ENCODE results near the gene ALPL.
A peak's percentile ranks its signal among the peaks of the same experiment; 100 is the strongest.

ALPL gene

DNA sequence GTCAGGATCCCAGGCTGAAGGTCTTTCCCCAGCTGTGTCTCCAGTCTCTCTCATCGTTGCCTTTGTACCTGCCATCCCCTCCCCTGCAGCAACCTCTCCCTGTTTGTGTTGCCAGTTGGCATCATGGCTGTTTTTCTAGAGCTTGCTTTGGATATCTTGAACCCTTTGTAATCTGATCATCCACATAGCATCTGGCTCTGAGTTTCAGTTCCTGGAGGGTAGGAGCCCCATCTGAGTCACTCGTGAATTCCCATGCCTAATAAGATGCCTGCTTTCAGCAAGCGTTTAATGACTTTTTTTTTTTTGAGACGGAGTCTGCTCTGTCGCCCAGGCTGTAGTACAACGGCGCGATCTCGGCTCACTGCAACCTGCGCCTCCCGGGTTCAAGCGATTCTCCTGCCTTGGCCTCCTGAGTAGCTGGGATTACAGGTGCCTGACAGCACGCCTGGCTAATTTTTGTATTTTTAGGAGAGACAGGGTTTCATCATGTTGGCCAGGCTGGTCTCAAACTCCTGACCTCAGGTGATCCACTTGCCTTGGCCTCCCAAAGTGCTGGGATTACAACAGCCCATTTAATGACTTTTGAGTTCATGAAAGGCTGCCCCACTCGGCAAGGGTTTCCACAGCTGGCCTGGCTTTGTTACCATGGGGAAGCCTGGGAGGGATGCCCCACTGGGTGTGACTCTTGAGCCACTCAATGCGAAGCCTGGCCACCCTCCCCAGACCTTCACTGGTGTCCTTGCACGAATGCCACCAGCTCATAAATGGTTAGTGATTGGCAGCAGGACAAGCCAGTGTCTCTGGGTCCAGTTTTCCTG, 11.9 kb downstream of the ALPL start (continued):
- TF ChIP-seq ZNF514 (tag by site-specific recombination; IDR thresholded peaks at IDR 0.05) (no peak), ZNF600 (tag by site-specific recombination; IDR thresholded peaks at IDR 0.05) (peak; percentile 45; the same call in 1 of the 2 replicates)

DNA sequence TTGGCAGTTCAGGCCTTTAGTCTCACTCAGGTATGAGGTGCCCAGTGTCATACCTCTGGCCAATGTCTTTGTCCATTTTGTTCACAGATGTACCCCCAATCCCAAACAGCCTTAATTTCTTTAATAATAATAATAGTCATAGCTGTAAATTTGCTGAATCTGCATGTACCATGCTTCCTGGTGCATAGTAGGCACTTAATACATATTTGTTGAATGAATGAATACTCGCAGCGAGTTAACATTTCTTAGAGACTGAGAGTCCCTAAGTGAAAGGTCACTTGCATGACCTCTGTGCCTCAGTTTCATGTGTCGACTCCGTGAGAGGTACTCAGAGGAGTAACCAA, 12.5 kb downstream of the ALPL start:
- POLR2A ChIA-PET, result no interaction called here
- CTCF ChIA-PET, result no interaction called here
- TF ChIP-seq ZNF521 (tag by site-specific recombination; IDR thresholded peaks at IDR 0.05) (no peak), ZNF292 (tag by site-specific recombination; IDR thresholded peaks at IDR 0.05; ENCODE audit: borderline replicate concordance, low read depth) (no peak), ZNF701 (tag by site-specific recombination; IDR thresholded peaks at IDR 0.05) (no peak), ZNF830 (tag by site-specific recombination; IDR thresholded peaks at IDR 0.05; ENCODE audit: low read depth) (no peak), ZNF140 (tag by site-specific recombination; IDR thresholded peaks at IDR 0.05) (no peak), SETDB1 (IDR thresholded peaks at IDR 0.05; ENCODE audit: insufficient read length, low read length) (no peak), ZNF660 (tag by site-specific recombination; IDR thresholded peaks at IDR 0.05) (no peak), SP3 (tag by site-specific recombination; IDR thresholded peaks at IDR 0.05) (no peak), KLF10 (tag by site-specific recombination; IDR thresholded peaks at IDR 0.05) (no peak), ZNF677 (tag by site-specific recombination; IDR thresholded peaks at IDR 0.05) (no peak), ZNF707 (tag by site-specific recombination; IDR thresholded peaks at IDR 0.05) (no peak), ZNF529 (tag by site-specific recombination; IDR thresholded peaks at IDR 0.05; ENCODE audit: insufficient replicate concordance) (no peak), ZNF626 (tag by site-specific recombination; IDR thresholded peaks at IDR 0.05) (no peak), ZNF426 (tag by site-specific recombination; IDR thresholded peaks at IDR 0.05) (no peak), ZNF335 (tag by site-specific recombination; conservative IDR thresholded peaks at IDR 0.05) (no peak)
- TF ChIP-seq, protein P1, sequence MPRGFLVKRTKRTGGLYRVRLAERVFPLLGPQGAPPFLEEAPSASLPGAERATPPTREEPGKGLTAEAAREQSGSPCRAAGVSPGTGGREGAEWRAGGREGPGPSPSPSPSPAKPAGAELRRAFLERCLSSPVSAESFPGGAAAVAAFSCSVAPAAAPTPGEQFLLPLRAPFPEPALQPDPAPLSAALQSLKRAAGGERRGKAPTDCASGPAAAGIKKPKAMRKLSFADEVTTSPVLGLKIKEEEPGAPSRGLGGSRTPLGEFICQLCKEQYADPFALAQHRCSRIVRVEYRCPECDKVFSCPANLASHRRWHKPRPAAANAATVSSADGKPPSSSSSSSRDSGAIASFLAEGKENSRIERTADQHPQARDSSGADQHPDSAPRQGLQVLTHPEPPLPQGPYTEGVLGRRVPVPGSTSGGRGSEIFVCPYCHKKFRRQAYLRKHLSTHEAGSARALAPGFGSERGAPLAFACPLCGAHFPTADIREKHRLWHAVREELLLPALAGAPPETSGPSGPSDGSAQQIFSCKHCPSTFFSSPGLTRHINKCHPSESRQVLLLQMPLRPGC (tag by site-specific recombination; IDR thresholded peaks at IDR 0.05), result no peak
- TF ChIP-seq, protein P2, sequence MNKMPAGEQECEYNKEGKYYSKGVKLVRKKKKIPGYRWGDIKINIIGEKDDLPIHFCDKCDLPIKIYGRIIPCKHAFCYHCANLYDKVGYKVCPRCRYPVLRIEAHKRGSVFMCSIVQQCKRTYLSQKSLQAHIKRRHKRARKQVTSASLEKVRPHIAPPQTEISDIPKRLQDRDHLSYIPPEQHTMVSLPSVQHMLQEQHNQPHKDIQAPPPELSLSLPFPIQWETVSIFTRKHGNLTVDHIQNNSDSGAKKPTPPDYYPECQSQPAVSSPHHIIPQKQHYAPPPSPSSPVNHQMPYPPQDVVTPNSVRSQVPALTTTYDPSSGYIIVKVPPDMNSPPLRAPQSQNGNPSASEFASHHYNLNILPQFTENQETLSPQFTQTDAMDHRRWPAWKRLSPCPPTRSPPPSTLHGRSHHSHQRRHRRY (tag by site-specific recombination; IDR thresholded peaks at IDR 0.05), result no peak
- TF ChIP-seq, protein P3, sequence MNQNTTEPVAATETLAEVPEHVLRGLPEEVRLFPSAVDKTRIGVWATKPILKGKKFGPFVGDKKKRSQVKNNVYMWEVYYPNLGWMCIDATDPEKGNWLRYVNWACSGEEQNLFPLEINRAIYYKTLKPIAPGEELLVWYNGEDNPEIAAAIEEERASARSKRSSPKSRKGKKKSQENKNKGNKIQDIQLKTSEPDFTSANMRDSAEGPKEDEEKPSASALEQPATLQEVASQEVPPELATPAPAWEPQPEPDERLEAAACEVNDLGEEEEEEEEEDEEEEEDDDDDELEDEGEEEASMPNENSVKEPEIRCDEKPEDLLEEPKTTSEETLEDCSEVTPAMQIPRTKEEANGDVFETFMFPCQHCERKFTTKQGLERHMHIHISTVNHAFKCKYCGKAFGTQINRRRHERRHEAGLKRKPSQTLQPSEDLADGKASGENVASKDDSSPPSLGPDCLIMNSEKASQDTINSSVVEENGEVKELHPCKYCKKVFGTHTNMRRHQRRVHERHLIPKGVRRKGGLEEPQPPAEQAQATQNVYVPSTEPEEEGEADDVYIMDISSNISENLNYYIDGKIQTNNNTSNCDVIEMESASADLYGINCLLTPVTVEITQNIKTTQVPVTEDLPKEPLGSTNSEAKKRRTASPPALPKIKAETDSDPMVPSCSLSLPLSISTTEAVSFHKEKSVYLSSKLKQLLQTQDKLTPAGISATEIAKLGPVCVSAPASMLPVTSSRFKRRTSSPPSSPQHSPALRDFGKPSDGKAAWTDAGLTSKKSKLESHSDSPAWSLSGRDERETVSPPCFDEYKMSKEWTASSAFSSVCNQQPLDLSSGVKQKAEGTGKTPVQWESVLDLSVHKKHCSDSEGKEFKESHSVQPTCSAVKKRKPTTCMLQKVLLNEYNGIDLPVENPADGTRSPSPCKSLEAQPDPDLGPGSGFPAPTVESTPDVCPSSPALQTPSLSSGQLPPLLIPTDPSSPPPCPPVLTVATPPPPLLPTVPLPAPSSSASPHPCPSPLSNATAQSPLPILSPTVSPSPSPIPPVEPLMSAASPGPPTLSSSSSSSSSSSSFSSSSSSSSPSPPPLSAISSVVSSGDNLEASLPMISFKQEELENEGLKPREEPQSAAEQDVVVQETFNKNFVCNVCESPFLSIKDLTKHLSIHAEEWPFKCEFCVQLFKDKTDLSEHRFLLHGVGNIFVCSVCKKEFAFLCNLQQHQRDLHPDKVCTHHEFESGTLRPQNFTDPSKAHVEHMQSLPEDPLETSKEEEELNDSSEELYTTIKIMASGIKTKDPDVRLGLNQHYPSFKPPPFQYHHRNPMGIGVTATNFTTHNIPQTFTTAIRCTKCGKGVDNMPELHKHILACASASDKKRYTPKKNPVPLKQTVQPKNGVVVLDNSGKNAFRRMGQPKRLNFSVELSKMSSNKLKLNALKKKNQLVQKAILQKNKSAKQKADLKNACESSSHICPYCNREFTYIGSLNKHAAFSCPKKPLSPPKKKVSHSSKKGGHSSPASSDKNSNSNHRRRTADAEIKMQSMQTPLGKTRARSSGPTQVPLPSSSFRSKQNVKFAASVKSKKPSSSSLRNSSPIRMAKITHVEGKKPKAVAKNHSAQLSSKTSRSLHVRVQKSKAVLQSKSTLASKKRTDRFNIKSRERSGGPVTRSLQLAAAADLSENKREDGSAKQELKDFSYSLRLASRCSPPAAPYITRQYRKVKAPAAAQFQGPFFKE (tag by site-specific recombination; IDR thresholded peaks at IDR 0.05; ENCODE audit: borderline replicate concordance), result no peak
- TF ChIP-seq, protein P4, sequence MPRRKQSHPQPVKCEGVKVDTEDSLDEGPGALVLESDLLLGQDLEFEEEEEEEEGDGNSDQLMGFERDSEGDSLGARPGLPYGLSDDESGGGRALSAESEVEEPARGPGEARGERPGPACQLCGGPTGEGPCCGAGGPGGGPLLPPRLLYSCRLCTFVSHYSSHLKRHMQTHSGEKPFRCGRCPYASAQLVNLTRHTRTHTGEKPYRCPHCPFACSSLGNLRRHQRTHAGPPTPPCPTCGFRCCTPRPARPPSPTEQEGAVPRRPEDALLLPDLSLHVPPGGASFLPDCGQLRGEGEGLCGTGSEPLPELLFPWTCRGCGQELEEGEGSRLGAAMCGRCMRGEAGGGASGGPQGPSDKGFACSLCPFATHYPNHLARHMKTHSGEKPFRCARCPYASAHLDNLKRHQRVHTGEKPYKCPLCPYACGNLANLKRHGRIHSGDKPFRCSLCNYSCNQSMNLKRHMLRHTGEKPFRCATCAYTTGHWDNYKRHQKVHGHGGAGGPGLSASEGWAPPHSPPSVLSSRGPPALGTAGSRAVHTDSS (tag by site-specific recombination; IDR thresholded peaks at IDR 0.05), result no peak
- TF ChIP-seq, protein P5, sequence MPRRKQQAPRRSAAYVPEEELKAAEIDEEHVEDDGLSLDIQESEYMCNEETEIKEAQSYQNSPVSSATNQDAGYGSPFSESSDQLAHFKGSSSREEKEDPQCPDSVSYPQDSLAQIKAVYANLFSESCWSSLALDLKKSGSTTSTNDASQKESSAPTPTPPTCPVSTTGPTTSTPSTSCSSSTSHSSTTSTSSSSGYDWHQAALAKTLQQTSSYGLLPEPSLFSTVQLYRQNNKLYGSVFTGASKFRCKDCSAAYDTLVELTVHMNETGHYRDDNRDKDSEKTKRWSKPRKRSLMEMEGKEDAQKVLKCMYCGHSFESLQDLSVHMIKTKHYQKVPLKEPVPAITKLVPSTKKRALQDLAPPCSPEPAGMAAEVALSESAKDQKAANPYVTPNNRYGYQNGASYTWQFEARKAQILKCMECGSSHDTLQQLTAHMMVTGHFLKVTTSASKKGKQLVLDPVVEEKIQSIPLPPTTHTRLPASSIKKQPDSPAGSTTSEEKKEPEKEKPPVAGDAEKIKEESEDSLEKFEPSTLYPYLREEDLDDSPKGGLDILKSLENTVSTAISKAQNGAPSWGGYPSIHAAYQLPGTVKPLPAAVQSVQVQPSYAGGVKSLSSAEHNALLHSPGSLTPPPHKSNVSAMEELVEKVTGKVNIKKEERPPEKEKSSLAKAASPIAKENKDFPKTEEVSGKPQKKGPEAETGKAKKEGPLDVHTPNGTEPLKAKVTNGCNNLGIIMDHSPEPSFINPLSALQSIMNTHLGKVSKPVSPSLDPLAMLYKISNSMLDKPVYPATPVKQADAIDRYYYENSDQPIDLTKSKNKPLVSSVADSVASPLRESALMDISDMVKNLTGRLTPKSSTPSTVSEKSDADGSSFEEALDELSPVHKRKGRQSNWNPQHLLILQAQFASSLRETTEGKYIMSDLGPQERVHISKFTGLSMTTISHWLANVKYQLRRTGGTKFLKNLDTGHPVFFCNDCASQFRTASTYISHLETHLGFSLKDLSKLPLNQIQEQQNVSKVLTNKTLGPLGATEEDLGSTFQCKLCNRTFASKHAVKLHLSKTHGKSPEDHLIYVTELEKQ (tag by site-specific recombination; IDR thresholded peaks at IDR 0.05; ENCODE audit: borderline replicate concordance), result no peak
- H3K4me3 ChIP-seq (ENCODE audit: low read depth, low read length), result no peak overlapping the region
- H3K36me3 ChIP-seq (ENCODE audit: control insufficient read depth in 2 of 2, insufficient read depth in 1 of 2, low read length in 2 of 2), result no peaks in the 10 kb centered on the region
- no peaks in the 10 kb centered on the region for H3K4me1 ChIP-seq (ENCODE audit: control insufficient read depth, insufficient read depth, low read length)
- no peaks in the 10 kb centered on the region for H3K9me3 ChIP-seq (ENCODE audit: control insufficient read depth, insufficient read depth, low read depth, low read length)
- no peak overlapping the region for H3K27ac ChIP-seq (ENCODE audit: extremely low read depth, low read depth, low read length)
